Measurements from ENCODE around the gene AGBL1.

AGBL1 gene

GRCh38 chr15:86082619-86083380 lies 3.1 kb downstream of the AGBL1 start:
- no peak for TF ChIP-seq CTCF (IDR thresholded peaks at IDR 0.05; ENCODE audit: insufficient read depth, missing control alignments)
- DNase-seq (ENCODE audit: insufficient read length, low spot score) = no peak
- no peak for FAIRE-seq

- no peak for TF ChIP-seq CTCF (IDR thresholded peaks at IDR 0.05; ENCODE audit: insufficient read depth, missing control alignments)
- DNase-seq (ENCODE audit: insufficient read length, low spot score) (no peak), FAIRE-seq (no peak)
Measured at GRCh38 chr15:86087808-86088207, 8.1 kb downstream of the AGBL1 start.

GRCh38 chr15:86089422-86089821 lies 9.8 kb downstream of the AGBL1 start:
- TF ChIP-seq CTCF (IDR thresholded peaks at IDR 0.05; ENCODE audit: insufficient read depth, missing control alignments) = no peak
- FAIRE-seq (peak; percentile 98), DNase-seq (ENCODE audit: insufficient read length, low spot score) (no peak)

GRCh38 chr15:86101818-86102217 lies 22.1 kb downstream of the AGBL1 start:
- no peak for TF ChIP-seq CTCF (IDR thresholded peaks at IDR 0.05; ENCODE audit: insufficient read depth, missing control alignments)
- FAIRE-seq = no peak
- no peak for DNase-seq (ENCODE audit: insufficient read length, low spot score)

- DNase-seq (ENCODE audit: insufficient read length, low spot score) (no peak), FAIRE-seq (no peak)
- no peak for TF ChIP-seq CTCF (IDR thresholded peaks at IDR 0.05; ENCODE audit: insufficient read depth, missing control alignments)
Measured at GRCh38 chr15:86103825-86104224, 24.2 kb downstream of the AGBL1 start.

GRCh38 chr15:86106306-86106705 lies 26.6 kb downstream of the AGBL1 start:
- DNase-seq (ENCODE audit: insufficient read length, low spot score) = no peak
- FAIRE-seq = no peak

More at GRCh38 chr15:86106306-86106705, 26.6 kb downstream of the AGBL1 start:
- TF ChIP-seq CTCF (IDR thresholded peaks at IDR 0.05; ENCODE audit: insufficient read depth, missing control alignments) = no peak
